ENCODE measurements around the gene PCED1A.

Gene PCED1A

GRCh38 chr20:2845607-2846006 lies 5.2 kb upstream of the PCED1A start:
- no peak overlapping the region for H3K27ac ChIP-seq (ENCODE audit: low read depth in 2 of 2, low read length in 2 of 2)
- peaks cover 5 to 8% of the 10 kb centered on the region in 2 donors for H3K4me1 ChIP-seq (ENCODE audit: control insufficient read depth in 2 of 2, insufficient read depth in 2 of 2, low read length in 2 of 2)
- peaks cover 0 to 8% of the 10 kb centered on the region in 2 donors for H3K36me3 ChIP-seq (ENCODE audit: control insufficient read depth in 2 of 2, insufficient read depth in 2 of 2, low read length in 2 of 2)
- H3K9ac ChIP-seq (ENCODE audit: low read depth in 1 of 2, low read length in 2 of 2): no peak overlapping the region
- no peak overlapping the region for H3K4me3 ChIP-seq (ENCODE audit: low read length in 2 of 2)
- H3K9me3 ChIP-seq (ENCODE audit: control insufficient read depth in 2 of 2, low read length in 2 of 2): no peaks in the 10 kb centered on the region
- no peaks in the 10 kb centered on the region for H3K27me3 ChIP-seq (ENCODE audit: control insufficient read depth in 2 of 2, insufficient read depth in 2 of 2, low read length in 2 of 2)

- Histone ChIP-seq H3K9ac (ENCODE audit: low read depth in 1 of 2, low read length in 2 of 2) (peak overlapping the region; percentile 60 to 68), H3K4me1 (ENCODE audit: control insufficient read depth in 2 of 2, insufficient read depth in 2 of 2, low read length in 2 of 2) (peaks cover 10 to 14% of the 10 kb centered on the region in 2 donors), H3K36me3 (ENCODE audit: control insufficient read depth in 2 of 2, insufficient read depth in 2 of 2, low read length in 2 of 2) (peaks cover 0 to 8% of the 10 kb centered on the region in 2 donors), H3K4me3 (ENCODE audit: low read length in 2 of 2) (peak overlapping the region; percentile 88 to 94), H3K27ac (ENCODE audit: low read depth in 2 of 2, low read length in 2 of 2) (peak overlapping the region in 1 of 2 donors; percentile 88), H3K9me3 (ENCODE audit: control insufficient read depth in 2 of 2, low read length in 2 of 2) (no peaks in the 10 kb centered on the region), H3K27me3 (ENCODE audit: control insufficient read depth in 2 of 2, insufficient read depth in 2 of 2, low read length in 2 of 2) (no peaks in the 10 kb centered on the region)
Observed at GRCh38 chr20:2840967-2841531, 594 bp upstream of the PCED1A start.

- peak overlapping the region in 1 of 2 donors; percentile 82 for H3K9ac ChIP-seq (ENCODE audit: low read depth in 1 of 2, low read length in 2 of 2)
- H3K4me1 ChIP-seq (ENCODE audit: control insufficient read depth in 2 of 2, insufficient read depth in 2 of 2, low read length in 2 of 2): peaks cover 10 to 14% of the 10 kb centered on the region in 2 donors
- H3K27me3 ChIP-seq (ENCODE audit: control insufficient read depth in 2 of 2, insufficient read depth in 2 of 2, low read length in 2 of 2): no peaks in the 10 kb centered on the region
- H3K9me3 ChIP-seq (ENCODE audit: control insufficient read depth in 2 of 2, low read length in 2 of 2): no peaks in the 10 kb centered on the region
- H3K27ac ChIP-seq (ENCODE audit: low read depth in 2 of 2, low read length in 2 of 2): no peak overlapping the region
- H3K4me3 ChIP-seq (ENCODE audit: low read length in 2 of 2): peak overlapping the region; percentile 88 to 94
- H3K36me3 ChIP-seq (ENCODE audit: control insufficient read depth in 2 of 2, insufficient read depth in 2 of 2, low read length in 2 of 2): peaks cover 0 to 7% of the 10 kb centered on the region in 2 donors
Observed at GRCh38 chr20:2839732-2840137, 720 bp downstream of the PCED1A start.

GRCh38 chr20:2838847-2839671 lies 1.4 kb downstream of the PCED1A start:
- Histone ChIP-seq H3K36me3 (ENCODE audit: control insufficient read depth in 2 of 2, insufficient read depth in 2 of 2, low read length in 2 of 2) (peaks cover 0 to 3% of the 10 kb centered on the region in 2 donors), H3K27me3 (ENCODE audit: control insufficient read depth in 2 of 2, insufficient read depth in 2 of 2, low read length in 2 of 2) (no peaks in the 10 kb centered on the region), H3K4me3 (ENCODE audit: low read length in 2 of 2) (no peak overlapping the region), H3K9ac (ENCODE audit: low read depth in 1 of 2, low read length in 2 of 2) (no peak overlapping the region), H3K27ac (ENCODE audit: low read depth in 2 of 2, low read length in 2 of 2) (no peak overlapping the region), H3K9me3 (ENCODE audit: control insufficient read depth in 2 of 2, low read length in 2 of 2) (no peaks in the 10 kb centered on the region), H3K4me1 (ENCODE audit: control insufficient read depth in 2 of 2, insufficient read depth in 2 of 2, low read length in 2 of 2) (peaks cover 10 to 14% of the 10 kb centered on the region in 2 donors)

- H3K9ac ChIP-seq (ENCODE audit: low read depth in 1 of 2, low read length in 2 of 2): no peak overlapping the region
- no peak overlapping the region for H3K4me3 ChIP-seq (ENCODE audit: low read length in 2 of 2)
- no peaks in the 10 kb centered on the region for H3K9me3 ChIP-seq (ENCODE audit: control insufficient read depth in 2 of 2, low read length in 2 of 2)
- no peaks in the 10 kb centered on the region for H3K27me3 ChIP-seq (ENCODE audit: control insufficient read depth in 2 of 2, insufficient read depth in 2 of 2, low read length in 2 of 2)
- H3K36me3 ChIP-seq (ENCODE audit: control insufficient read depth in 2 of 2, insufficient read depth in 2 of 2, low read length in 2 of 2): peaks cover 0 to 3% of the 10 kb centered on the region in 2 donors
- H3K27ac ChIP-seq (ENCODE audit: low read depth in 2 of 2, low read length in 2 of 2): no peak overlapping the region
- peaks cover 10 to 14% of the 10 kb centered on the region in 2 donors for H3K4me1 ChIP-seq (ENCODE audit: control insufficient read depth in 2 of 2, insufficient read depth in 2 of 2, low read length in 2 of 2)
Observed at GRCh38 chr20:2838170-2838797, 2.2 kb downstream of the PCED1A start.

DNA sequence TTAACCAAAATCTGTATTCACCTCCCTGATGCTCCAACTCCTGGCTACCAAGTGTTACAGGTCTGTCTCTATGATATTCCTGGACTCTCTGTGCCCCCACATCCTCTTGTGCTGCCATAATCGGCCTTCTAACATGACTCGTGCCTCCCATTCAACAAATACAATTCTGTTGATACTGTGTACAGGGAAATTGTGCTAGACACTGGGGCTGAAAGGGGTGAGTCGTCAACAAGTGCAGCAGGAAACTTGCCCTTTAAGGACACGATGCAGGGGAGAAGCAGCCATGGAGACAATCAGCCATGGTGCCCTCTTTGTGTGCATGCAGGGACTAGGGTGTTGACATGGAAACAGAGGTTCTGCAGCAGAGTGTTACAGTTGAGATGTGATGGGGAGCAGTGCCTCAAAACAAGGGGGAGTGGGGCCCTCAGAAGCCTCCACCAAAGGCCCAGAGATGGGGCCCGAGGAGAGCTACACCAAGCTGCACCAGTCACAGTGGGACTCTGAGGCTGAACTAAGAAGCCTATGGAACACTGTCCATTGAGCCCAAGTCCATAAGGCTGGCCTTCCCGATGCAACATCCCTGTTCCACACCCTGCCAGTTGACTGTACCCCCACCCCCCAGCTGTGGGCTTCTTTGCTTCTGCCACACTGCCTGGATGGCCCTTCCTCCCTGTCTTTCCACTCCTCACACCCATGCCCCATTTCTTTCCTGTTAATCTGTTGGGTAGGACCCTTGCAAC lies 3.1 kb downstream of the PCED1A start:
- no peak overlapping the region for H3K27ac ChIP-seq (ENCODE audit: low read depth in 2 of 2, low read length in 2 of 2)

GRCh38 chr20:2836035-2836434 lies 4.4 kb downstream of the PCED1A start:
- H3K9ac ChIP-seq (ENCODE audit: low read depth in 1 of 2, low read length in 2 of 2): no peak overlapping the region
- peaks cover 6% of the 10 kb centered on the region in 2 donors for H3K4me1 ChIP-seq (ENCODE audit: control insufficient read depth in 2 of 2, insufficient read depth in 2 of 2, low read length in 2 of 2)
- H3K9me3 ChIP-seq (ENCODE audit: control insufficient read depth in 2 of 2, low read length in 2 of 2): no peaks in the 10 kb centered on the region
- no peaks in the 10 kb centered on the region for H3K27me3 ChIP-seq (ENCODE audit: control insufficient read depth in 2 of 2, insufficient read depth in 2 of 2, low read length in 2 of 2)
- H3K36me3 ChIP-seq (ENCODE audit: control insufficient read depth in 2 of 2, insufficient read depth in 2 of 2, low read length in 2 of 2): peaks cover 0 to 3% of the 10 kb centered on the region in 2 donors
- H3K4me3 ChIP-seq (ENCODE audit: low read length in 2 of 2): no peak overlapping the region
- H3K27ac ChIP-seq (ENCODE audit: low read depth in 2 of 2, low read length in 2 of 2): no peak overlapping the region

More for the DNA sequence above, 3.1 kb downstream of the PCED1A start:
- H3K9me3 ChIP-seq (ENCODE audit: control insufficient read depth in 2 of 2, low read length in 2 of 2): no peaks in the 10 kb centered on the region
- H3K9ac ChIP-seq (ENCODE audit: low read depth in 1 of 2, low read length in 2 of 2): no peak overlapping the region
- peaks cover 0 to 3% of the 10 kb centered on the region in 2 donors for H3K36me3 ChIP-seq (ENCODE audit: control insufficient read depth in 2 of 2, insufficient read depth in 2 of 2, low read length in 2 of 2)
- H3K27me3 ChIP-seq (ENCODE audit: control insufficient read depth in 2 of 2, insufficient read depth in 2 of 2, low read length in 2 of 2): no peaks in the 10 kb centered on the region
- H3K4me3 ChIP-seq (ENCODE audit: low read length in 2 of 2): no peak overlapping the region
- peaks cover 10 to 14% of the 10 kb centered on the region in 2 donors for H3K4me1 ChIP-seq (ENCODE audit: control insufficient read depth in 2 of 2, insufficient read depth in 2 of 2, low read length in 2 of 2)

DNA sequence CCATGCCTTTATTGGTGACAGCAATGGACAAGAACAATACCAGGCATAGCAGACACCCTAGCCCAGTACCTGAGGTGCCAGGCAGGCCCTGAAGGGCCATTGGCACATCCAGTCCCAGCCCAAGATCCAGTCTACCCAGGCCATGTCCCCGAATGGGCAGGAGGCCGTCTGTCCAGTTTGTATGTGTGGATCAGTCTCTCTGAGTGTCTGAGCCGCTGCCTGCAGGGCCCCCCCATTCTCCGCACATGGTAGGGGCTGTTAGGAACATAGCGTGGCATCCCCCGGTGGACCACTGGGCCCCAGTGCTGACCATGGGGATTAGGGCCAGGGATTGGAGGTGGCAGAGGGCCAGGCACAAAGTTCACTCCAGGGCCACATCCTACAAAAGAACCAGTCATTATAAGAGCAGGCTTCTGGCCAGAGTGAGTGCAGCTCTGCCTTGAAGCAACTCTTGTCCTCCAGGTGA lies 5.1 kb downstream of the PCED1A start:
- no peaks in the 10 kb centered on the region for H3K9me3 ChIP-seq (ENCODE audit: control insufficient read depth in 2 of 2, low read length in 2 of 2)
- no peak overlapping the region for H3K27ac ChIP-seq (ENCODE audit: low read depth in 2 of 2, low read length in 2 of 2)
- no peak overlapping the region for H3K9ac ChIP-seq (ENCODE audit: low read depth in 1 of 2, low read length in 2 of 2)
- H3K36me3 ChIP-seq (ENCODE audit: control insufficient read depth in 2 of 2, insufficient read depth in 2 of 2, low read length in 2 of 2): peaks cover 0 to 3% of the 10 kb centered on the region in 2 donors
- H3K4me1 ChIP-seq (ENCODE audit: control insufficient read depth in 2 of 2, insufficient read depth in 2 of 2, low read length in 2 of 2): peaks cover 5 to 6% of the 10 kb centered on the region in 2 donors
- H3K4me3 ChIP-seq (ENCODE audit: low read length in 2 of 2): no peak overlapping the region
- no peaks in the 10 kb centered on the region for H3K27me3 ChIP-seq (ENCODE audit: control insufficient read depth in 2 of 2, insufficient read depth in 2 of 2, low read length in 2 of 2)

- Histone ChIP-seq H3K4me3 (ENCODE audit: low read length in 2 of 2) (no peak overlapping the region), H3K9me3 (ENCODE audit: control insufficient read depth in 2 of 2, low read length in 2 of 2) (no peaks in the 10 kb centered on the region), H3K27ac (ENCODE audit: low read depth in 2 of 2, low read length in 2 of 2) (no peak overlapping the region), H3K27me3 (ENCODE audit: control insufficient read depth in 2 of 2, insufficient read depth in 2 of 2, low read length in 2 of 2) (no peaks in the 10 kb centered on the region), H3K9ac (ENCODE audit: low read depth in 1 of 2, low read length in 2 of 2) (no peak overlapping the region), H3K36me3 (ENCODE audit: control insufficient read depth in 2 of 2, insufficient read depth in 2 of 2, low read length in 2 of 2) (peaks cover 0 to 3% of the 10 kb centered on the region in 2 donors), H3K4me1 (ENCODE audit: control insufficient read depth in 2 of 2, insufficient read depth in 2 of 2, low read length in 2 of 2) (peaks cover 0 to under 1% of the 10 kb centered on the region in 2 donors)
Observed at GRCh38 chr20:2834401-2835110, 5.9 kb downstream of the PCED1A start.

All from mucosa of rectum (tissue), 2 donors.